GM20431 (cell line): ENCODE data around the gene RAB3C.

Experiments used
- in situ Hi-C: fragments of 300-500 bp; cut with MseI, MboI; formaldehyde crosslinking; loops from one replicate; pipeline ENCODE4 v1.15.0; 2020; ENCODE audit warnings: low sequenced_read_pairs; ENCODE audit not compliant: unreplicated experiment

The RAB3C gene

GRCh38 chr5:58717303-58718007, 134.6 kb downstream of the RAB3C start:
- in situ Hi-C loops = no loop called here

- in situ Hi-C loops = no loop called here
Measured at GRCh38 chr5:58718269-58718978, 135.5 kb downstream of the RAB3C start.

GRCh38 chr5:58722160-58722559, 139.3 kb downstream of the RAB3C start:
- in situ Hi-C loops = no loop called here

- in situ Hi-C loops = no loop called here
Measured at GRCh38 chr5:58724992-58725391, 142.1 kb downstream of the RAB3C start.

- in situ Hi-C loops = no loop called here
Measured at GRCh38 chr5:58731641-58732040, 148.8 kb downstream of the RAB3C start.

- in situ Hi-C loops = no loop called here
Measured at GRCh38 chr5:58735637-58736036, 152.8 kb downstream of the RAB3C start.

- in situ Hi-C loops = no loop called here
Measured at GRCh38 chr5:58736214-58736613, 153.3 kb downstream of the RAB3C start.

GRCh38 chr5:58737671-58738070, 154.8 kb downstream of the RAB3C start:
- in situ Hi-C loops = no loop called here

GRCh38 chr5:58738336-58738735, 155.5 kb downstream of the RAB3C start:
- in situ Hi-C loops = no loop called here

- in situ Hi-C loops = no loop called here
Measured at GRCh38 chr5:58739051-58739450, 156.2 kb downstream of the RAB3C start.

- in situ Hi-C loops = no loop called here
Measured at GRCh38 chr5:58740956-58741355, 158.1 kb downstream of the RAB3C start.

GRCh38 chr5:58745350-58745749, 162.5 kb downstream of the RAB3C start:
- in situ Hi-C loops = no loop called here

GRCh38 chr5:58746321-58746720, 163.4 kb downstream of the RAB3C start:
- in situ Hi-C loops = no loop called here

- in situ Hi-C loops = no loop called here
Measured at GRCh38 chr5:58750036-58750435, 167.2 kb downstream of the RAB3C start.

- in situ Hi-C loops = no loop called here
Measured at GRCh38 chr5:58751222-58751837, 168.5 kb downstream of the RAB3C start.

- in situ Hi-C loops = no loop called here
Measured at GRCh38 chr5:58752104-58752503, 169.2 kb downstream of the RAB3C start.

GRCh38 chr5:58753446-58753845, 170.6 kb downstream of the RAB3C start:
- in situ Hi-C loops = no loop called here

- in situ Hi-C loops = no loop called here
Measured at GRCh38 chr5:58754250-58754649, 171.4 kb downstream of the RAB3C start.

GRCh38 chr5:58755397-58755796, 172.5 kb downstream of the RAB3C start:
- in situ Hi-C loops = no loop called here

GRCh38 chr5:58759745-58760144, 176.9 kb downstream of the RAB3C start:
- in situ Hi-C loops = no loop called here

GRCh38 chr5:58760222-58760621, 177.3 kb downstream of the RAB3C start:
- in situ Hi-C loops = no loop called here
